Esophagus squamous epithelium (tissue), 4 donors: ENCODE results near the gene MSMP.

ENCODE experiments used
- CTCF ChIP-seq, 6 experiments: fragments of 450-650 bp in 4 of 6; fragments of 200-600 bp in 2 of 6; sonication (generic) in 2 of 6; IDR thresholded peaks; one replicate each; pipeline ENCODE4 v1.5.1; 2016 to 2019; ENCODE audit warnings: antibody characterized with exemption in 6 of 6, mild to moderate bottlenecking in 4 of 6, moderate library complexity in 4 of 6
- POLR2A ChIP-seq, 4 donors: fragments of 450-650 bp; IDR thresholded peaks; one replicate each; pipeline ENCODE4 v1.6.1; 2017; ENCODE audit warnings: antibody characterized with exemption in 4 of 4, mild to moderate bottlenecking in 4 of 4, moderate library complexity in 3 of 4

- TF ChIP-seq CTCF (IDR thresholded peaks at IDR 0.05), result no peak
- no peak for TF ChIP-seq POLR2A (IDR thresholded peaks at IDR 0.05)
Measured at GRCh38 chr9:35708146-35708545, 45.9 kb downstream of the MSMP start.
